ENCODE data around the gene ZNF280D.

DNA sequence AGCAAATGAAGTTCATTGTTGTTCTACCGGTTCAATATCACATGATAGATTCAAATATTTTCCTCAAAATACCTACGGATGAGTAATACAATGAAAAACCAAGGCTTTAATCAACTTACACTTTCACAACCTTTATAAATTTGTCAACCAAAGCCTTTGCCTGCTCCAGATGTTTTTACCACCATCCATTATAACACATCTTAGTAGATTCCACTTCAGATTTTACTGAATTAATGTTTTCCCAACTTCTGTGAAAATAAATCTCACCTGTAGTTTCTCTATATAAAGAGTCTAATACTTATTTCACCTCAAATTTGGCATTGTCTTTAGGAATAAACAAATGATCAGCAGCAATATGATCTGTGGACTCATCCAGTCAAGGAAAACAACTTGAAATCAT is 131.1 kb downstream of the ZNF280D start:
- TF ChIP-seq, protein P1, sequence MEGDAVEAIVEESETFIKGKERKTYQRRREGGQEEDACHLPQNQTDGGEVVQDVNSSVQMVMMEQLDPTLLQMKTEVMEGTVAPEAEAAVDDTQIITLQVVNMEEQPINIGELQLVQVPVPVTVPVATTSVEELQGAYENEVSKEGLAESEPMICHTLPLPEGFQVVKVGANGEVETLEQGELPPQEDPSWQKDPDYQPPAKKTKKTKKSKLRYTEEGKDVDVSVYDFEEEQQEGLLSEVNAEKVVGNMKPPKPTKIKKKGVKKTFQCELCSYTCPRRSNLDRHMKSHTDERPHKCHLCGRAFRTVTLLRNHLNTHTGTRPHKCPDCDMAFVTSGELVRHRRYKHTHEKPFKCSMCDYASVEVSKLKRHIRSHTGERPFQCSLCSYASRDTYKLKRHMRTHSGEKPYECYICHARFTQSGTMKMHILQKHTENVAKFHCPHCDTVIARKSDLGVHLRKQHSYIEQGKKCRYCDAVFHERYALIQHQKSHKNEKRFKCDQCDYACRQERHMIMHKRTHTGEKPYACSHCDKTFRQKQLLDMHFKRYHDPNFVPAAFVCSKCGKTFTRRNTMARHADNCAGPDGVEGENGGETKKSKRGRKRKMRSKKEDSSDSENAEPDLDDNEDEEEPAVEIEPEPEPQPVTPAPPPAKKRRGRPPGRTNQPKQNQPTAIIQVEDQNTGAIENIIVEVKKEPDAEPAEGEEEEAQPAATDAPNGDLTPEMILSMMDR (conservative IDR thresholded peaks at IDR 0.05) = no peak
- TF ChIP-seq ZFX (IDR thresholded peaks at IDR 0.05) = no peak
